Measurements from ENCODE around the gene IFNG.

Gene IFNG

DNA sequence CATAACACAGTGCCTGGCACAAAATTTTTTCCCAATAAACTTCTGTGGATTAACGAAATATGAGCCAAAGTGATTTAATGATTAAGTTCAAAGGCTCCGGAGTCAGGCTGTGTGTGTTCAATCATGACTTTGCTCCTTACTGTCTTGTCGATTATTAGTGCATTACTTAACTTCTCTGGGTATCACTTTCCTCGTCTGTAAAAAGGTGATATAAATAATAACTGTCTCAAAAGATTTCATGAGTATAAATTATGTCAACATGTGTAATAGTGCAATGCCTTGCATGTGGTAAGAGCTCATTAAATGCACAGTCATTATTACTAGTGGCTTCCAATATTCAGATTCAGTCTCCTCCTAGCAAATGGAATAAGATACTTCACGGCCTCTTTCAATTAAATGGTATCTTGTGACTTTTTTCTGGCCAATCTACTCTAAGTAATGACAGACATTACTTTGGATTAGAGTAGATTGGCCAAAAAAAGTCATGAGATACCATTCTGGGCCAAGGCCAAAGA lies 6.8 kb upstream of the IFNG start:
- no peak for DNase-seq

DNA sequence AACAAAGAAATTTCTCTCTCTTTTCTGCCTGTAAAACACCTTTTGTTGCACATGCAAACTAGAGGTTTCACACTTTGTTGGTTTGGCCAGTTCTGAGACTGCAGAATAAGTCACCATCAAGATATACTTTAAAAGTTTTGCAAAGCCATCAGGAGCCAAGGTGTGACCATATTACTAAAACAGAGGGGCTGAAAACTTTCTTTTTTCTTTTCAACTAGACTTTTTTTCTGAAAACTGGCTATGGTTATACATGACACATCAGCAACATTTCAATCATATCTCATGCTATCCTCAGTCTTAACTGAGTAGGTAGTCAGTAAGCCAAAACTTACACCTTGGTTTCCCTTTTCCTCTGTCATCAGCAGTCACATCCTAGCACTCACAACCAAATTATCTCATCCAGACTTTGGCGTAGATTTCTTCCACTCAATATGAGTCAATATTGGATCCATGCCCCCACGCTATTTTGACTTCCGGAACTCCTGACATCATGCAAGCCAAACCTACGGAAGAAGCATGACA lies 4.1 kb upstream of the IFNG start:
- no peak for DNase-seq

DNA sequence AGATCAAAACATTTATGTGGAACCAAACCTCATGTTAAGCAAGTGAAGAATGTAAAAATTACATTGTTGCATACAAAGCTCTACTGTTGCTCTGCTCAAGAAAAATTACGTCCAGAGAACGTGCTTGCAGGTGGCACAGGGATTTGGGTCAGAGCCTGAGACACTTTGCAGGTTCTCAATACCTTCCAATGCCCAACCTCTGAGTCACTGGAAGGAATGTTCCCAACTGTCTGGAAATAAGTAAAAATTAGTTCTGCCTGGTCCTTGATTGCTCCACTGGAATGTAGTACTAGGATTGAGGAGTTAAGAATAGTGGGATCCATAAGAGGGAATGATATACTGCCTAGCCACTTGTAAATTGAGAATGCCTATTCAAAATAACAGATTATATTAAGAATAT lies 2.8 kb upstream of the IFNG start:
- no peak for DNase-seq

DNA sequence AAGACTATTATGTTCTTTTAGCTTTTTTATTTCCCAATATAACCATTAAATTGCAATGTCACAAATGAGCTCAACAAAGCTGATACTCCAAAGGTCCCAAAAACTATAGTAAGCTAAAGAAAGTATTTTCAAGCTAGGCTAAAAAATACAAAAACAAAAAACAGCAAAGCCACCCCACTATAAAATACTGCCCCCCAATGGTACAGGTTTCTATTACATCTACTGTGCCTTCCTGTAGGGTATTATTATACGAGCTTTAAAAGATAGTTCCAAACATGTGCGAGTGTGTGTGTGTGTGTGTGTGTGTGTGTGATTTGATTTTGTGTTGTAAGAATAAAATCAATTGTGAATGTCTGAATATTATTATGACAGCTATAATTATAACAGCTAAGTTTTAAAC lies 1.1 kb downstream of the IFNG start:
- DNase-seq: no peak

DNA sequence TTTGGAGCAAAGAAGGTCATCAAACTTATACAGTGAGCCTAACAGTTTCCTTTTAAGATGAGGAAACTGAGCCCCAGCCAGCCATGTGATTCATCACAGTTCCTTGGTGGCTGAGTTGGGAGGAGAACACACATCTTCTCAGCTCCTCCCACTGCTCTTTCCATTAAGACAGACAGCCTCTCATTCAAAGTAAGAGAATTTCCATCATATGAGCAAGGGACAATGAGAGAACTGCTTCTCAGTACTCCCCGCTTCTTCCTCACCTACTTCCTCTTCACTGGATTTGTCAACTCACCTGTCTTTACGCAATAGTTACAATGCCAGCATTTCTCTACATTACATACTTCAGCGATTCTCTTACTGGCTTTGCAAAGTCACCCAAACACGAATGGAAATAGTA lies 2.2 kb downstream of the IFNG start:
- no peak for DNase-seq

DNA sequence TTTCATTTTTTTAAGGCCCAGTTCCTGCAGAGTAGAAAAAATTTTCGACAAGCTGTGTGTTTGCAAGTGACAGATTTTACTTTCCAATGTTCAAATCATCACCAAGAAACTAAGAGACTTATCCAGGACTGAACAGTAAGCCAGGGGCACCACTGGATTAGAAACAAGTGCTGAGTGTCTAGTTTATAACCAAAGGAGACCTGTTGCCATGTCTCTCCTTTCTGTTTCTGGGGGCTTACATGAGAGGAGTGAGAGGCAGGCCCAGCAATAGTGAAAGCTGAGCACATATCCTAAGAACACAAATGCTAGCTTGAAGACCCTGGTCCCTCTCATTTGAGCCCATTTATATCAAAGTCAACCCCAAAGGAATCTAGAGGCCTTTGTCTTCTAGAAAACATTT lies 2.9 kb downstream of the IFNG start:
- no peak for DNase-seq

DNA sequence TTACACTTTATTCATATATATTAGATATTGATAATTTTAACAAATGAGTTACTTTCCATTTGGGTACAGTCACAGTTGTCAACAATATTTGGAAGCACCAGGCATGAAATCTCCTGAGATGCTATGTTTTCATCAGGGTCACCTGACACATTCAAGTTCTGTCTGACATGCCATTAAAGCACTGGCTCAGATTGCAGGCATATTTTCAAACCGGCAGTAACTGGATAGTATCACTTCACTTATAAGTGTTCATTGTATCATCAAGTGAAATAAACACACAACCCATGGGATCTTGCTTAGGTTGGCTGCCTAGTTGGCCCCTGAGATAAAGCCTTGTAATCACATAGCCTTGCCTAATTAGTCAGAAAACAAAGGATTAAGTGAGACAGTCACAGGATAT lies 4.8 kb downstream of the IFNG start:
- no peak for DNase-seq

DNA sequence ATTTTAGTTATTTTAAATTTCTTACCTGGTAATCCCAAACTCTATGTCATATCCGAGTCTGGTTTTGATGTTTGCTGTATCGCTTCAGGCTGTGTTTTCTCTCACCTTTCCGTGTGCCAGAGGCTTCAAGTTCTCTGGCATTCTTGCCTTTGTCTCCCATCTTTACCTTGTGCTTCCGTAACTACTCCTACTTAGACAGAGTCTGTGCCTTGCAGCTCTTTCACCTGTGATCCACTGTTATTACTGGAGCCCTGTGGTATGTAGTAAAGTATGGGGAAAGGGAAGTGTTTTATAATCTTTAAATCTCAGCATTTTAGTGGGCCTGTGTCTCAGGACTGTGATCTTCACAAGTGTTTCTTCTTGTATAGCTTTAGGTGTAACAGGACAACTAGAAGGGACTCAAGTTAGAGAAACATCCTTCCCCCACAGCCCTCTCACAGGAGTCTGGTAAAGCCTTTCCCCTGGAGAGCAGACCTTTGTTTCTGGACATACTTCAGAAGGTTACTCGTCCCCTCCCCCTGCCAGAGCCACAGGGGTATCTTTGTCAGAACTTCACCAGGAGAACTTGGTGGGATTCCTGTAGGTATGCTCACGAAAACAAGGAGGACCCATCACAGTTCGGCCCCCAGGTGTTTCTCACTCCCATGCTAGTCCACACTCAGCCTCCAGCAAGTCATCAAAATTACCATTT lies 11.1 kb downstream of the IFNG start:
- DNase-seq: no peak

DNA sequence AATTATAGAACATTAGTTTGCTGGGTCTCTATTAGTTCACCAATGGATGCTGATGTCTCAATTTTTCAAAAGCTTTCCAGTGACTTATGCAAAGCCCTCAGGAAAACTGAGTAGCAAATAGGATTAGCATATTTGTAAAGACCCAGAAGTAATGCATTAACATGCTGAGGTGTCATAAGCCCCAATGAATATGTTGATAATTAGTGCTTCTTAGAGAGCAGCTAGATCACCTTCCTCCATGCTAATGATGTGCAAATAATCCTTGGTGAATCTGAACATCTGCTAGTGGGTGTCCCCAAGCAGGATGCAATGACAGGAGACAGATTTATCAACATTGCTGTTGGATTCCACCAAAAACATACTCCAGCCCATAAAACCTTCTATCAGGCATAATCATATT lies 19.0 kb downstream of the IFNG start:
- no peak for DNase-seq

DNA sequence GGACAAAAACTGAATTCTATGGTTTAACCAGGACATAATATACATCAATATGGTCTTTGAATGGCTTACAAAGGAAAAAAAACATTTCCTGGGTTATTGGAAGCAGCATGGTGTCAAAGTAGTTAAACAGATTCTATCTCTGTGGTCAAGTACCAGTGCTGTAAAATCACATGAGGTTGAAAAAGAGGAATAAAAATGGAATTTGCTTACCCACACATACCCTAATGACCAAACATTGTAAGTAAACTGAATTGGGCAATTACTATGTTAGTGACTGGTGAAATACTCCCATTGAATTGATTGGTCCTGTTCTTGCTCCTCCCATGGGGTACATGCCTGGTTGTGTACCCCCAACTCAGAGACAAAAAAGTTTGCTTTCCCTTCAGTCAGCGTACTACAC lies 19.6 kb downstream of the IFNG start:
- DNase-seq: no peak

DNA sequence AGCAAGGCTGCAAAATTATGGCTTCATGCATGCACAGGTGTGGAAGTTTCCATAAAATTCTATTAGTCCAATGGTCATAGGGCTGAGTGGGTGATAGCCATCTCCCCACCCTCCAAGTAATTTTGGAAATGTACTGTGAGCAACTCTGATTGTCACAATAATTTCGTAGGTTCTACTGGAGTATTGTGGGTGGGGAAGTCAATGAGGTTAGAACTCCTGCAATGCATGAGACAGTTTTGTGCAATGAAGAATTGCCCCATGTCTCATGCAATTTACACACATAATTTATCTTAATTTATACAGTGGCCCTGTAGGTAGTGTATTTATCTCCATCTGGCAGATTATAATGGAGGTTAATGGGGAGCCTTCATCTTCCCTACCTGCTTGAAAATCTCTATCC lies 20.5 kb downstream of the IFNG start:
- no peak for DNase-seq

DNA sequence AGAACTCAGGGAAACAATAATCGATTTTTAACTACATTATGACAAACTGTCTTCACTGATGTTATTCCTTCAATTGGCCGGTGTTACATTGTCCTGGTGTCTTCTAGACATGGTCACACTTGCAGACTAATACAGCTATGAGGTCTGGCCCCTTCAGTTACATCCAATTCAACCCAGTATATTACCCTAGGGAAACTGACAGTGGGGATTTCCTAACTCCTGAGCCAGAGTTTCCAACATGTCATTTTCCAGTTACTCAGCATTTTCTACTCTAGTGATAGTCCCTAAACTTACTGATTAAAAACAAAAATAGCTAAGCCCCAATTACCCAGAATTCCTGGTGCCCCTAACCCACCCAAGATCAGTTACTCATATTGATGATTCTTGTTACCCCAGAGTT lies 21.1 kb downstream of the IFNG start:
- no peak for DNase-seq

DNA sequence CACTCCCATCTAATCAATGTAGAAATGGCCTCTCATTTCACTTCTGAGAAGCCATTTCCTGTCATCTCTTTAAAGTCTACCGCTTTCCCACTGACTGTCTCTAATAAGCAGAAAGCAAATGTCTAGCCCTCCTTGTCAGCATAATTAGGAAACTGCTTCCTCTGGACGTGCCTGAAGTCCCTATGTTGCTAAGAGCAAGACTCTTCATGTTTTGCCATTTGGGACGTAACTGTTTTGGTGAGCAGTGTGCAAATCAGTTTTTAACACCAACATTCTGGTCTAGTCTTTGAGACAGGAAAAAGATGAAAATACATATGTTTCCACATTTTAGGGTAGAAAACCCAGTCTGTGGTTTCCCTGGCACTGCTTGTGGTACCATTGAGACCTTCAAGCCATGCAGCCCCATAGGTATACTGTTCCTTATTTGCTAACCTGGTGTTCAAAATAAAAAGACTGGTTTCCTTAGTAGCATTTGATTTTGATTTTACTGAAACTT lies 22.2 kb downstream of the IFNG start:
- DNase-seq: no peak

DNA sequence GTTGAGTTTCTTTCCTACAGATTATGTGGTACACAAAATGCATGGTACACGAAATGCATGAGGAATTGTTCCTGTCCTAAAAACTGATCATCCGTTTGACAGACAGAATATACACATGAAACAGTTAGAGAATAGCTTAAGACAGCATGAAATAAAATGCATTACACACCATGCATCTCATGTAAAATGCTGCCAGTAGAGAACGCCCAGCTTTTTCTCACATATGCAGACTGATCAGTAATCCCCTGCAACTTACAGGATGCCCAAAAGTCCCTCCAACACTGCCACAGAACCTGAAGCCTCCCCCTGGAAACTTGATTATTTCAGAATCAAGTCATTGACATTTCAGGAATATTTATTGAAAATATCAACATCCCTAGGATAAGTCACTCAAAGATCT lies 24.0 kb downstream of the IFNG start:
- no peak for DNase-seq

DNA sequence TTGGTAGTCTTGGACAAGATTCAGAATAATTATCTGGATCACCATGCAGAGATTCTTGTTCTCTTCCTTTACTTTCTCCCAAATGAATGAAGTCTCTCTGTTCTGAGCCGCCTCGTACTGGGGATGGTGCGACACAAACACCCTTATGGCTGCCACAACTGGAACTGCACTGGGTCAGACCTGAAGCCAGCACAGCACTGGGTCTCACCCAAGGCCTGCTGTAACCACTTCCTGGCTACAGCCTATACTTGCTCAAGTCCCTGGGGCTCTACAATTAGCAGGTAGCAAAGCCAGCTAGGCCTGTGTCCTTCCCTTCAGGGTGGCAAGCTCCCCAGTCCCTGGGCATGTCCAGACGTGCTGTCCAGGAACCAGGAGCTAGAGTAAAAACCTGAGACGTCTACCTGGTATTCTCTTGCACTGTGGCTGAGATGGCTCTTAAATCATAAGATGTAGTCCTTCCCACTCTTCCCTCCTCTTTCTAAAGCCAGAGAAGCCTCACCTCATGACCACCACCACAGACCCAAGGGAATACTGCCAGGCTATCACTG lies 27.6 kb downstream of the IFNG start:
- DNase-seq: no peak

DNA sequence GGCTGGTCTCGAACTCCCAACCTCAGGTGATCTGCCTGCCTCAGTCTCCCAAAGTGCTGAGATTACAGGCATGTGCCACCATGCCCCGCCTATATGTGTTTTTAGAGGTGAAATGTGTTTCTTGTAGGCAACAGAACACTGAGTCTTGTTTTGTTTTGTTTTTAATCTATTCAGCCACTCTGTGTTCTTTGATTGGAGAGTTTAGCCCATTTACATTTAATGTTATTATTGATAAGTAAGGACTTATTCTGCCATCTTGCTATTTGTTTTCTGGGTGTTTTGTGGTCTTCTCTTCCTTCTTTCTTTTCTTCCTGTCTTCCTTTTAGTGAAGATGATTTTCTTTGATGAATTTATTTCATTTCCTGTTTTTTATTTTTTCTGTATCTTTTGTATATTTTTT lies 29.6 kb downstream of the IFNG start:
- no peak for DNase-seq

DNA sequence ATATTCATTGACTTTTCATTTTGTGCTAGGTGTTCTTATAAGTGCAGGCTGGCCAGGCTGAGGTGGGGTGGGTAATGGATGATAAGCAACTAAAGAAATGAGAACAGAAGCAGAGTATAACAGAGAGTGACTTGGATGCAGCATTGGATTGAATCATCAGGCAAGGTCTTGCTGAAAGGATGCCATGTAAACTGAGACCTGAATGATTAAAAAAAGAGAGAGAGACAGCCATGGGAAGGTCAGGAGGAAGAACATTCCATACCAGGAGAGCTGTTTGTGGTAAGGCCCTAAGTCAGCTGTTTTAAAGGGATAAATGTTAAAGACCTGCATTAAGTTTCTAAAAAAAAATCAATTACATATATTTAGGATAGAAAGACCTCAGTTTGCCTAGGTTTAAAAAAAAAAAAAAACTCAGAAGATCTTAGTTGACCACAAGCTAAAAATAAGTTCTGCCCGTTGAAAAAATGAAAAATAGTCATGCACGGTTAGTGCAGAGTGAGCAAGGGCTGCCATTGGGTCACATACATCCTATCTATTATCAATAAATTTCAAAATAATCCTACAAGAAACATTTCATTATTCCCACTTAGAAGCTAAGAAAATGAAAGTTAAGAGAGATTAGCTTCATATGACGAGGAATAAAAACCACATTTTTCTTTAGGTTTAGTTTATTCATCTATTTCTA lies 37.2 kb downstream of the IFNG start:
- no peak for DNase-seq

DNA sequence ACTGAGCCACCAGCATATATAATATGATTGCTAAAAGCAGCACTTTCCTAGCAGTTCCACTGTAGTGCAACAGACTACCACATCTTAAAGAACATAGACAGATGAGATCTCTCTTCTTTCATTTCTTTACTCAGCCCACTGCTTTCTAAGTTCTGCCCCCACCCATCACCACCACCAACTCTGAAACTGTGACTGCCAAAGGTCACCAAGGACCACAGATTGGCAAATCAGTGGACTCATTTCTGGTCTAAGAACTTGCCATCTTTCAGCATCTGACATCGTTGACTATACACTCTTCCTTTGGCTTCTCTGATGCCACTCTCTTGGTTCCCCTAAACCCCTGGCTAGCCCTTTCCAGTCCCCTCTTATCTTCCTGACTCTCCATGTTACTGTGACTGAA lies 38.4 kb downstream of the IFNG start:
- no peak for DNase-seq

DNA sequence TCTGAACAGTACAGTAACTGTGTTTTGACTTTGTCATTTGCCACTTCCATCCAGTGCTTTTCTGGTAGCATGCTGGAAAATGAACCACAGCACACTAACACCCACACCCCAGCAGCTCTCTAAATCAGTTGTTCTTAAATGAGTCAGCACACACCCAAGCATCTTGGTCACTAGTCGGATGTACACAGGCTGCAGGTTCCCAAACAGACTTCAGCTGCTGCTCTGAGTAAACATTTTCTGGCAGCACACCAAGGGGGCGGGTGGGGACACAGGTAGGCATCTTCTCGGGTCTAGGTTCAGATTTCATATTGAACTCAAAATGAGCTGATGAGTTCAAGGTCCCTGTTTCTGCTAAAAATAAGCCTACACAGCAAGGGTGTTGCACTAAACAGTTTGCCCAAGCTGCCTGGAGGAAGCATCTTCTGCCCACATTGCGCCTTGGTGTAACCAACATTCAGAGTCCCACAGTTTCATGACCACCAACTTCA lies 39.8 kb downstream of the IFNG start:
- no peak for DNase-seq

DNA sequence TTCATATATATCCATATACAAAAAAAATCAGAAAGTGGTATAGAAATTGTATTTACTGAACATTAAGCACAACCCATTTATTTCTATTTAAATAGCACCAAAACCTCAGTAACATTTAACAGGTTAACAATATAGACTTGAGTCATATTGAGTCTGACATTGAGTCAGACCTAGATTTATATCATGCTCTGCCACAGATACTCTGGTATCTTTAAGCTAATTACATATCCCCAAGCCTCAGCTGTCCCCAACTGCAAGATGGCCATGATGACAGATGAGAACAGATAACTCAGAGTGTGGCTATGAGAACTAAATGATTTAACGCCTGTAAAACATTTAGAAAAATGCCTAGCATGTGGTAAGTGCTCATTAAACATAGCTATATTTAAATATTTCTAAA lies 40.3 kb downstream of the IFNG start:
- no peak for DNase-seq

DNA sequence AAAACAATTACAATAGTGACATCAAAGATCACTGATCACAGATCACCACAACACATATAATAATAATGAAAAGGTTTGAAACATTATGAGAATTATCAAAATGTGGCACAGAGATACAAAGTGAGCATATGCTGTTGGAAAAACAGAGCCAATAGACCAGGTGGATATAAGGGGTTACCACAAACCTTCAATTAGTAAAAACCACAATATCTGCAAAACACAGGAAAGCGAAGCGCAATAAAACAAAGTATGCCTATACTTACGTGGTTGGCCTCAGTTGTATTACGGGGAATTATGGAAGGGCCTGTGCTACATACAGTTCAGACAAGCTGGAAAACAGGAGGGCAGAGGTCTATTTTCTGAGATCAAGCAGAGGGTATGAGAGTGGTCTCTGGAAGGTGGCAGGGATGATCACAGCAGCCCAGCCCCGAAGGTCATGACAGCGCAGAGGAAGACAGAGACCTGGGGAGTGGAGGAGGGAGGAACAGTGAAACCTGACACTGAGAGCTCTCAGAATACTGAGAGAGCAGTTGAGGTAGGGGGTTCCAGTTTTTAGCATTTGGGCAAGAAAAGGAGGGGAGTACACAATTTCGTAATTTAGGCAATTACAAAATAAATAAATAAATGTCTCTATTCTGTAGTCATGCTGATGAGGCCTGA lies 41.3 kb downstream of the IFNG start:
- DNase-seq: no peak

DNA sequence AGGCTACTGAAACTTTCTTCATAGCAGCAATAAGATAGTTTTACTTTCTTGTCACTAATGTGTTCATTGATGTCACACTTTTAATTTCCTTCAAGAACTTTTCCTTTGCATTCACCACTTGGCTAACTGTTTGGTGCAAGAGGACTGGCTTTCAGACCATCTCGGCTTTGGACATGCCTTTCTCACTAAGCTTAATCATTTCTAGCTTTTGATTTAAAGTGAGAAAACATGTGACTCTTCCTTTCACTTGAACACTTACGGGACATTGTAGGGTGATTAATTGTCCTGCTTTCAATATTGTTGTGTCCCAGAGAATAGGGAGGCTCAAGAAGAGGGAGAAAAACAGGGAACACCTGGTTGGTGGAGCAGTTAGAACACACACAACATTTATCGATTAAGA lies 41.9 kb downstream of the IFNG start:
- no peak for DNase-seq

DNA sequence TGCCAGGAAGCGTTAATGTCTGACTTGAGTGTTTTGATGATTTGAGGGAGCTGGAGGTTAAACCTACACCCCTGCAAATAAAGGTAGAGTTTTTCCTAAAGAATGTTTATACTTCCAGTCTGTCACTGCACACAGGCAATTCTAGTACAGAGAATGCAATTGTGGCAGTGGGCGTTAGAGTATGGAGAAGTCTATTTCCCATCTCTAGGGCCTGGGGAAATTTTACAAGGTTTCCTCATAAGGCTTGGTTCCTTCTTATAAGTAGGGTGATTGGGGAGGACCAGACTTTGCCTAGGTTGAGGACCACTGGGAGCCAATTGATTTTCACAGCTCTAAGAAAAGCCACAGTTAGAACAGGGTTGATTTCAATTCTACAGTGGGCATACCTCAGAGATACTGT lies 44.3 kb downstream of the IFNG start:
- DNase-seq: no peak
